Activated CD4-positive, alpha-beta T cell treated with anti-CD3 and anti-CD28 coated beads, Interleukin-2, amount 50 U/mL, for 16 hours (primary cell): ENCODE data around the gene KIAA1958.

ENCODE experiments used
- DNase-seq: peaks from one replicate; pipeline ENCODE4 v3.0.0-alpha.2; 2020

The KIAA1958 gene

GRCh38 chr9:112486221-112487007, at the start of gene KIAA1958:
Gene KIAA1958 (plus strand): TSS chr9:112486827. CDS start chr9:112574081, 87,254 bp downstream.
- DNase-seq = peak; percentile 92

GRCh38 chr9:112437406-112437805, 49.2 kb upstream of the KIAA1958 start:
- DNase-seq = no peak

- DNase-seq = no peak
Observed at GRCh38 chr9:112439171-112439570, 47.5 kb upstream of the KIAA1958 start.

- no peak for DNase-seq
Observed at GRCh38 chr9:112439825-112440224, 46.8 kb upstream of the KIAA1958 start.

GRCh38 chr9:112443200-112443599, 43.4 kb upstream of the KIAA1958 start:
- peak; percentile 10 for DNase-seq

GRCh38 chr9:112443636-112444035, 43.0 kb upstream of the KIAA1958 start:
- no peak for DNase-seq

GRCh38 chr9:112445196-112445595, 41.4 kb upstream of the KIAA1958 start:
- no peak for DNase-seq

GRCh38 chr9:112446080-112446479, 40.5 kb upstream of the KIAA1958 start:
- DNase-seq = no peak

- no peak for DNase-seq
Observed at GRCh38 chr9:112446526-112446925, 40.1 kb upstream of the KIAA1958 start.

- DNase-seq = no peak
Observed at GRCh38 chr9:112447283-112447761, 39.3 kb upstream of the KIAA1958 start.

- no peak for DNase-seq
Observed at GRCh38 chr9:112462855-112463254, 23.8 kb upstream of the KIAA1958 start.

- no peak for DNase-seq
Observed at GRCh38 chr9:112465352-112465751, 21.3 kb upstream of the KIAA1958 start.

- no peak for DNase-seq
Observed at GRCh38 chr9:112472996-112473395, 13.6 kb upstream of the KIAA1958 start.

- DNase-seq = no peak
Observed at GRCh38 chr9:112473986-112474385, 12.6 kb upstream of the KIAA1958 start.

GRCh38 chr9:112475318-112475717, 11.3 kb upstream of the KIAA1958 start:
- DNase-seq = no peak

GRCh38 chr9:112477330-112477729, 9.3 kb upstream of the KIAA1958 start:
- DNase-seq = no peak

- DNase-seq = no peak
Observed at GRCh38 chr9:112479221-112479620, 7.4 kb upstream of the KIAA1958 start.

GRCh38 chr9:112484607-112485006, 2.0 kb upstream of the KIAA1958 start:
- no peak for DNase-seq

- no peak for DNase-seq
Observed at GRCh38 chr9:112485574-112485973, 1.1 kb upstream of the KIAA1958 start.

GRCh38 chr9:112487008-112487798, 576 bp downstream of the KIAA1958 start:
- DNase-seq = peak; percentile 55

GRCh38 chr9:112487799-112488340, 1.2 kb downstream of the KIAA1958 start:
- DNase-seq = no peak

GRCh38 chr9:112489039-112489546, 2.5 kb downstream of the KIAA1958 start:
- no peak for DNase-seq

- no peak for DNase-seq
Observed at GRCh38 chr9:112489876-112490666, 3.4 kb downstream of the KIAA1958 start.
